Measurements from ENCODE around the gene APOE.
"Not testable (repeated sequence)": the region's sequence is repeated elsewhere in the genome, so short reads cannot be mapped to it uniquely, and the experiment has no call there.

The APOE gene

DNA sequence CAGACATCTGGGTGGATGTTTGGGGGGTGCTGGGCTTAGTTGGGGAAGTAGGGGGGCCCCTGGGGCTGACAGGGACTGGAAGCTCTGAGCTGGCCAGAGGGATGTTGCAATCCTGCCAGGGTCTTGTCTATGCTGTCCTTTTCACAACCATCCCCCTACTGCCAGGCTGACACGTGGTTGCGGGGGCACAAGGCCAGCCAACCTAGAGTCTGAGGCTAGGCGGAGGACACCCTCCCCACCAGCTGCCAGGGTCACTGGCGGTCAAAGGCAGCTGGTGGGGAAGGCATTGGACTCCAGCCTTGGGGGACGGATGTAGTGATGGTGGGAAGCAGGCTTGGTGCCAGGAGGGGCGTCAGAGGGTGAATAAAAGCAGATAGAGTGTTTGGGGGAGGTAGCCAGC, 7.3 kb downstream of the APOE start:
- no peak for DNase-seq

DNA sequence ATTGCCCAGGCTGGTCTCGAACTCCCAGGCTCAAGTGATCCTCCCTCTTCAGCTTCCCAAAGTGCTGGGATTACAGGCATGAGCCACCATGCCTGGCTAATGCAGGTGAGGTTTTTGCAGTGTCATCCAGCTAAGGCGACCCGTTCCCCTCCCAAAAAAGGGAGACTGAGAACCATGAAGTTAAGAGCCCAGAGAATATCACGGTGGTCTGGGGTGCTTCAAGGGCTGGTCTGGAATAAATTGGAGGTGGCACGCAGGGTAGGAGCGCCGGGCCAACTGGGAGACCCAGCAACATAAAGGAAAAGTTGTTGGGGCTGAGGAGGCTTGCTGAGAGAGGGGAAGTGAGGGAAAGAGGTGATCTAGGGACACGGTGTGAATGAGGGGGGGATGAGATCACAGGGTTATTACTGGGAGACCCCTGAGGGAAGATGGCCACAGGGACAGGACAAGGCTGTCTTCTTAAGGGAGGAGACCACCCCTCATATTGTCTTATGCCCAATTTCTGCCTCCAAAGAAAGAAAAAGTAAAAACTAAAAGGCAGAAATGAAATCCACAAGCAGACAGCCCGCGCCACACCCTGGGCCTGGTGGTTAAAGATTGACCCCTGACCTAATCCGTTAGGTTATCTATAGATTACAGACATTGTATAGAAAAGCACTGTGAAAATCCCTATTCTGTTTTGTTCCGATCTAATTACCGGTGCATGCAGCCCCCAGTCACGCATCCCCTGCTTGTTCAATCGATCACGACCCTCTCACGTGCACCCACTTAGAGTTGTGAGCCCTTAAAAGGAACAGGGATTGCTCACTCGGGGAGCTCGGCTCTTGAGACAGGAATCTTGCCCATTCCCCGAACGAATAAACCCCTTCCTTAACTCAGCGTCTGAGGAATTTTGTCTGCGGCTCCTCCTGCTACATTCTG, 8.2 kb downstream of the APOE start:
- DNase-seq, result not testable (repeated sequence)

DNA sequence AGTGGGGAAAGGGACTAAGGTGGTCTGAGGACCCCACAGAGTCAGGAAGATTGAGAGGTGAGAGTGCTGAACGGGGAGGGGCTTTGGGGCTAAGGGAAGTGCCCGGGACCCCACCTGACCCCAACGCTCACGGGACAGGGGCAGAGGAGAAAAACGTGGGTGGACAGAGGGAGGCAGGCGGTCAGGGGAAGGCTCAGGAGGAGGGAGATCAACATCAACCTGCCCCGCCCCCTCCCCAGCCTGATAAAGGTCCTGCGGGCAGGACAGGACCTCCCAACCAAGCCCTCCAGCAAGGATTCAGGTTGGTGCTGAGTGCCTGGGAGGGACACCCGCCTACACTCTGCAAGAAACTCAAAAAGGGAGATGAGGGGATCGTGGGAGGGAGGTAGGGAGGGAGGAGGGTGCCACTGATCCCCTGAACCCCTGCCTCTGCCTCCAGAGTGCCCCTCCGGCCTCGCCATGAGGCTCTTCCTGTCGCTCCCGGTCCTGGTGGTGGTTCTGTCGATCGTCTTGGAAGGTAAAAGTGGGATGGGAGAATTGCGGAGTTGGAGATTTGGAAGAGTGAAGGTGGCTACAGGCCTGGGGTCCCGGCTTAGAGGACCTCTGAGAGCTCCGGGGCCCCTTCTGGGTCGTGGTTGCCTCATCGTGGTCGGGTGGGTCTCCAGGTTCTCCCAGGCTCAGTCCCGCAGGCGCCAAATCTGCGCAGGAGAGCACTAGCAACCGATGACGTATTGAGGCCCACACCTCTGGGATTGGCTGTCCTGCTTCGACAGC, 9.0 kb downstream of the APOE start, which contains the start of gene APOC1:
Gene APOC1 (plus strand): TSS at position 176 of the 774 bp plus-strand sequence. CDS start 284 bp downstream, at position 460.
- DNase-seq, result peak; percentile 74 to 77

DNA sequence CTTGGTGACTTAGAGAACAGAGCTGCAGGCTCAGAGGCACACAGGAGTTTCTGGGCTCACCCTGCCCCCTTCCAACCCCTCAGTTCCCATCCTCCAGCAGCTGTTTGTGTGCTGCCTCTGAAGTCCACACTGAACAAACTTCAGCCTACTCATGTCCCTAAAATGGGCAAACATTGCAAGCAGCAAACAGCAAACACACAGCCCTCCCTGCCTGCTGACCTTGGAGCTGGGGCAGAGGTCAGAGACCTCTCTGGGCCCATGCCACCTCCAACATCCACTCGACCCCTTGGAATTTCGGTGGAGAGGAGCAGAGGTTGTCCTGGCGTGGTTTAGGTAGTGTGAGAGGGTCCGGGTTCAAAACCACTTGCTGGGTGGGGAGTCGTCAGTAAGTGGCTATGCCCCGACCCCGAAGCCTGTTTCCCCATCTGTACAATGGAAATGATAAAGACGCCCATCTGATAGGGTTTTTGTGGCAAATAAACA, 18.7 kb downstream of the APOE start:
- no peak for DNase-seq

DNA sequence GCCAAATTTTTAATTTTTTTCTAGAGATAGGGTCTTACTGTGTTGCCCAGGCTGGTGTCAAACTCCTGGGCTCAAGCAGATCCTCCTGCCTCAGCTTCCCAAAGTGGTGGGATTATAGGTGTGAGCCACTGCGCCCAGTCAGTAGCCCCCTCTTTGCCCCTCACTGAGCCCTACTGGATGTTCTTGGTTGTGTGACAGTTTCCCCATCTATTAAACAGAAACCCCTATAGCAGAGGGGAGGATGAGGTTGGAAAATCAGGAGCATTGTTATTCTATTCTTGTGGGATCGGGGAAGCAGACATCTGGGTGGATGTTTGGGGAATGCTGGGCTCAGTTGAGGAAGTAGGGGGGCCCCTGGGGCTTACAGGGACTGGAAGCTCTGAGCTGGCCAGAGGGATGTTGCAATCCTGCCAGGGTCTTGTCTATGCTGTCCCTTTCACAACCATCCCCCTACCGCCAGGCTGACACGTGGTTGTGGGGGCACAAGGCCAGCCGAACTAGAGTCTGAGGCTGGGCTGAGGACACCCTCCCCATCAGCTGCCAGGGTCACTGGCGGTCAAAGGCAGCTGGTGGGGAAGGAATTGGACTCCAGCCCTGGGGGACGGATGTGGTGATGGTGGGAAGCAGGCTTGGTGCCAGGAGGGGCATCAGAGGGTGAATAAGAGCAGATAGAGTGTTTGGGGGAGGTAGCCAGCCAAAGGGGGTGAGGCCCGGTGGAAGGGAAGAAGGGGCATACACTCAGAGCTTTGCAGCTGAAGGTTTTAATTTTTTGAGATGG, 19.7 kb downstream of the APOE start:
- DNase-seq, result no peak

DNA sequence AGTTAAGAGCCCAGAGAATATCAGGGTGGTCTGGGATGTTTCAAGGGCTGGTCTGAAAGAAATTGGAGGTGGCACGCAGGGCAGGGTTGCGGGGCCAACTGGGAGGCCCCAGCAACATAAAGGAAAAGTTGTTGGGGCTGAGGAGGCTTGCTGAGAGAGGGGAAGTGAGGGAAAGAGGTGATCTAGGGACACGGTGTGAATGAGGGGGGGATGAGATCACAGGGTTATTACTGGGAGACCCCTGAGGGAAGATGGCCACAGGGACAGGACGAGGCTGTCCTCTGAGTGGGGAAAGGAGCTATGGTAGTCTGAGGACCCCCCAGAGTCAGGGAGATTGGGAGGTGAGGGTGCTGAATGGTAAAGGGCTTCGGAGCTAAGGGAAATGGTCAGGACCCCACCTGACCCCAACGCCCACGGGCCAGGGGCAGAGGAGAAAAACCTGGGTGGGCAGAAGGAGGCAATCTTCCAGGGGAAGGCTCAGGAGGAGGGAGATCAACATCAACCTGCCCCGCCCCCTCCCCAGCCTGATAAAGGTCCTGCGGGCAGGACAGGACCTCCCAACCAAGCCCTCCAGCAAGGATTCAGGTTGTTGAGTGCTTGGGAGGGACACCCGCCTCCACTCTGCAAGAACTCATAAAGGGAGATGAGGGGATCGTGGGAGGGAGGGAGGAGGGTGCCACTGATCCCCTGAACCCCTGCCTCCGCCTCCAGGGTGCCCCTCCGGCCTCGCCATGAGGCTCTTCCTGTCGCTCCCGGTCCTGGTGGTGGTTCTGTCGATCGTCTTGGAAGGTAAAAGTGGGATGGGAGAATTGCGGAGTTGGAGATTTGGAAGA, 20.9 kb downstream of the APOE start:
- not testable (repeated sequence) for DNase-seq

DNA sequence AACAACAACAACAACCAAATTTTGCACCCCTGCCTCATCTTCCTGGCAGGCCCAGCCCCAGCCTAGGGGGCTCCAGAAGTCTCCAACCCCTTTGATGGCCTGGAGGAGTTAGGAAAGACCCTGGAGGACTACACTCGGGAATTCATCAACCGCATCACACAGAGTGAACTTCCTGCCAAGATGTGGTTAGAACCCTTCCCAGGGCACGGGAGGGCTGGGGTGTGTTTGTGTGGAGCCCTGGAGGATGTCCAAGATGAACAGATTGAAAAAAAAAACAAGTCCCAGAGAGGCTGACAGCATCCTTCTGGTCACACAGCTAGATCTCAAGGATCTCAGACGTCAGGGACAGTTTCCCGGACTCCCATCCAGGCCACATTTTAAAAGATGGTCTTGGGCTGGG, 22.1 kb downstream of the APOE start:
- no peak for DNase-seq

DNA sequence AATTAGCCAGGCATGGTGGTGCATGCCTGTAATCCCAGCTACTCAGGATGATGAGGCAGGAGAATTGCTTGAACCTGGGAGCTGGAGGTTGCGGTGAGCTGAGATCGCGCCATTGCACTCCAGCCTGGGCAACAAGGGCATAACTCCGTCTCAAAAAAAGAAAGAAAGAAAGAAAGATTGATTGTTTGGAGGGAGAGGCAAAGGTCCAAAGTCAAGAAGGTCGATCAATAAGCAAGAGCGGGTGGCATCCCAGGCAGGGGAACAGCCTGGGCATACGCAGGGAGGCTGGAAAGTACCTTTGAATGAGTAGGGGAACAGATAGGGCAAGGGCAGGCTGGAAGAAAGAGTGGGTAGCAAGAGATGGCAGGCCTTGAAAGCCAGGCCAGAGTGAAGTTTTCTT, 24.5 kb downstream of the APOE start:
- DNase-seq, result no peak

DNA sequence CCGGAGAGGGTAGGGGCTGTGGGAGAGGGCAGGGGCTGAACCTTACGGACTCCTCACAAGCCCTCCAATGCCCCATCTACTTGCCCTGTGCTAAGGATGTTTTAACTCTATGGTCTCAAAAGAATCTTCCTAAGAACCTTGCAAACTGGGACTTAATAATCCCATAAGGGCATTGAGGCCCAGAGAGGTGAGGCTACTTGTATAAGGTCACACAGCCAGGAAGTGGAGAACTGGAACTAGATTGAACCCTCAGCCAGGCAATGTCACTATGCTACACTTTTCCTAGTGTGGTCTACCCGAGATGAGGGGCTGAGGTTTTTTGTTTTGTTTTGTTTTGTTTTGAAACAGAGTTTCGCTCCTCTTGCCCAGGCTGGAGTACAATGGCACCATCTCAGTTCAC, 25.9 kb downstream of the APOE start:
- no peak for DNase-seq

DNA sequence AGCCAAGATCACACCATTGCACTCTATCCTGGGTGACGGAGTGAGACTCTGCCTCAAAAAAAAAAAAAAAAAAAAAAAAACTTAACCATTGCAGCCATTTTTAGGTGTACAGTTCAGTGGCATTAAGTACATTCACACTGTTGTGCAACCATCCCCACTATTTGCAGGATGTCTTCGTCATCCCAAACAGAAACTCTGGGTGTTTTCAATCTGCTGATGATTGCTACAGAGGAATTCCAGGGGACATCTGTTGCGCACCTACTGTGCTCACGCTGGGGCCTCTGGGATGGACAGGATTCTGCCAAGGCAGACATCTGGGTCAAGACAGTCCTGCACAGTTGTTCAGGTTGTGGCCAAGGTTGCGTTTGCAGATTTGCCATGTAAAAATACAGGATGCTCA, 34.1 kb downstream of the APOE start:
- no peak for DNase-seq

DNA sequence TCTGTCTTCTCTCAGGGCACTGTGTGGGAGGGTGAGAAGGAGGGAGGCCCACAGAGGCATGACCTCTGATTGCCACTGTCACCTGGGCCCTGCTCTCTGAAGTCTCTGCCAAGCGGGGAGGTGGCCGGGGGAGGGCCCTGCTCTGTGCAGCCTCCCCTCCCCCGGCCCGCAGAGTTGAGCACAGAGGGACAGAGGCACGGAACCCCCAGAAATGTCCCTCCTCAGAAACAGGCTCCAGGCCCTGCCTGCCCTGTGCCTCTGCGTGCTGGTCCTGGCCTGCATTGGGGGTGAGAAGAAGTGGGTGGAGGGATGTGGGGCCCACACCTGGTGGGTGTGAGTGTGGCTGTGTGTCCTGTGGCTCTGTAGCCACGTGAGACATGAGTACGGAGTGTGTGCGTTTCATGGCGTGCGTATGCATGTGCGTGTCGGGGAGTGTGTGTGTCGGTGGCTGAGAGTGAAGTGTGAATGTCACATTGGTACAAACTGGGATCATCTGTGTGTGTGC, 36.5 kb downstream of the APOE start, which contains the start of gene APOC4:
Gene APOC4 (plus strand): TSS at position 171 of the 505 bp plus-strand sequence. CDS start 41 bp downstream, at position 212.
- no peak for DNase-seq

DNA sequence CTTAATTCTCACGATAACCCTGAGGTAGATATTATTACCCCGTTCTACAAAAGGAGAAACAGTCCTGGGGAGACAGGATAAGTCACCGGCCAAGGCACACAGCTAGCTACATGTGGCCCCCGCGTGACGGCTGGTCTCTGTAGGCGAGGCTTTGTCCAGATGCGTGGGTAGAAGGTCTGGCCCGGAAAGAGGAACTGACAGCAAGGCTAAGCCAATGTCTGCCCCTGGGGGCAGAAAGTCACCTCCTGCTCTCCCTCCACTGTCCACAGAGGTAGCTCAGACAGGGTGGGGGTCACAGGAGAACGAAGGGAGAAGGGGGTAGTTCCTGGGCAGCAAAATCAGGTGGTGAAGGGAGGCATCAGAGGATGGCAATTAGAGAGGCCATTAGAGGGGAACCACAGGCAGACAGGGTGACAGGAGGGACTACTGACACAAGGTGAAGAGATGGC, 38.2 kb downstream of the APOE start:
- no peak for DNase-seq

DNA sequence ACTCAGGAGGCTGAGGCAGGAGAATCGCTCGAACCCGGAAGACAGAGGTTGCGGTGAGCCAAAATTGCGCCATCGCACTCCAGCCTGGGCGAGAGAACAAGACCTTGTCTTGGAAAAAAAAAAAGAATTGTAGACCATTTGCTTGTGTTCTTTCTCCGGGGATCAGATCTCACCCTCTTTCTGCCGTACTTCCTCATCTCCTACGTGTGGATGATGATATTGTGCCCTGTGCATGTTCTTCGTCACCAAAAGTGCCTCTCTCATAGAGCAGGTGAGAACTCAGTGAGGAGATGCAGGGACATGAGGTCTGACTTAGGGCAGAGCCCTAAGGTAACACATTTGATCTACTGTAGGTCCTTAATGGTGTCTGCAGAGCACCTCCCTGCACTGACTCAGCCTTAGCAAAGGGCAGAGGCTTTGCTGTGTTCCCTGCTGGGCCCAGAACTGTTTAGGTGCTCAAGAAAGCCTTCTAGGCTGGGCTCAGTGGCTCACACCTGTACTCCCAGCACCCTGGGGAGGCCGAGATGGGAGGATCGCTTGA, 41.5 kb downstream of the APOE start:
- no peak for DNase-seq

DNA sequence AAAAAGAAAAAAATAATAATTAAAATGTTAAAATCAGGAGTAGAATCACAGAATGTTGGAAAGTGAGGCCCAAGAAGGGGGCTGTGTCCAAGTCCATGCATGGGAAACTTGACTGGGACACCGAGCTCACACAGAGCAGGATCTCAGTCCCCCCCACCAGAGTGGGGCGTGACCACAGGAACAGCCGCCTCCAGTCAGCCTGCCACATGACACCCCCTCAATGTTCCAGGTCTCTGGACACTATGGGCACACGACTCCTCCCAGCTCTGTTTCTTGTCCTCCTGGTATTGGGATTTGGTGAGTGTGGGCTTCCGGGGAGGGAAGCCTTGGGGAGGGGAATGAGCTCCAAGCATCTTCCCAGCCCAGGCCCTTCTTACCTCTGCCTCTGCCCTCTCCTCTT, 42.6 kb downstream of the APOE start:
- no peak for DNase-seq

DNA sequence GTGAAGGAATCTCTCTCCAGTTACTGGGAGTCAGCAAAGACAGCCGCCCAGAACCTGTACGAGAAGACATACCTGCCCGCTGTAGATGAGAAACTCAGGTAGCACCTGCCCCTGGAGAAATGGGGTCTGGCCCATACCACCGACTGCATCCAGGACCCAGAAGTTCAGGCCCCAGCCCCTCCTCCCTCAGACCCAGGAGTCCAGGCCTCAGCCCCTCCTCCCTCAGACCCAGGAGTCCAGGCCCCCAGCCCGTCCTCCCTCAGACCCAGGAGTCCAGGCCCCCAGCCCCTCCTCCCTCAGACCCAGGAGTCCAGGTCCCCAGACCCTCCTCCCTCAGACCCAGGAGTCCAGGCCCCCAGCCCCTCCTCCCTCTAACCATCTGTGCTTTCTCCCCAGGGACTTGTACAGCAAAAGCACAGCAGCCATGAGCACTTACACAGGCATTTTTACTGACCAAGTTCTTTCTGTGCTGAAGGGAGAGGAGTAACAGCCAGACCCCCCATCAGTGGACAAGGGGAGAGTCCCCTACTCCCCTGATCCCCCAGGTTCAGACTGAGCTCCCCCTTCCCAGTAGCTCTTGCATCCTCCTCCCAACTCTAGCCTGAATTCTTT, 43.3 kb downstream of the APOE start:
- no peak for DNase-seq

DNA sequence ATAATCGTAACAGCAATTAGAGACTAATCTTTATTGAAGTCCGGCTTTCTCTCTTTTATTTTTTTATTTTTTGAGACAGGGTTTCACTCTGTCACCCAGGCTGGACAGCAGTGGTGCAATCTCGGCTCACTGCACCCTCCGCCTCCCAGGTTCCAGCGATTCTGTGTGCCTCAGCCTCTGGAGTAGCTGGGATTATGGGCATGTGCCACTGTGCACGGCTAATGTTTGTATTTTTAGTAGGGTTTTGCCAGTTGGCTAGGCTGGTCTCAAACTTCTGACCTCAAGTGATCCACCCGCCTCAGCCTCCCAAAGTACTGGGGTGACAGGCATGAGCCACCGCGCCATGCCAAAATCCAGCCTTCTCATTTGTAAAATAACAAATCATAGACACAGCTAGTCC, 44.0 kb downstream of the APOE start:
- no peak for DNase-seq

DNA sequence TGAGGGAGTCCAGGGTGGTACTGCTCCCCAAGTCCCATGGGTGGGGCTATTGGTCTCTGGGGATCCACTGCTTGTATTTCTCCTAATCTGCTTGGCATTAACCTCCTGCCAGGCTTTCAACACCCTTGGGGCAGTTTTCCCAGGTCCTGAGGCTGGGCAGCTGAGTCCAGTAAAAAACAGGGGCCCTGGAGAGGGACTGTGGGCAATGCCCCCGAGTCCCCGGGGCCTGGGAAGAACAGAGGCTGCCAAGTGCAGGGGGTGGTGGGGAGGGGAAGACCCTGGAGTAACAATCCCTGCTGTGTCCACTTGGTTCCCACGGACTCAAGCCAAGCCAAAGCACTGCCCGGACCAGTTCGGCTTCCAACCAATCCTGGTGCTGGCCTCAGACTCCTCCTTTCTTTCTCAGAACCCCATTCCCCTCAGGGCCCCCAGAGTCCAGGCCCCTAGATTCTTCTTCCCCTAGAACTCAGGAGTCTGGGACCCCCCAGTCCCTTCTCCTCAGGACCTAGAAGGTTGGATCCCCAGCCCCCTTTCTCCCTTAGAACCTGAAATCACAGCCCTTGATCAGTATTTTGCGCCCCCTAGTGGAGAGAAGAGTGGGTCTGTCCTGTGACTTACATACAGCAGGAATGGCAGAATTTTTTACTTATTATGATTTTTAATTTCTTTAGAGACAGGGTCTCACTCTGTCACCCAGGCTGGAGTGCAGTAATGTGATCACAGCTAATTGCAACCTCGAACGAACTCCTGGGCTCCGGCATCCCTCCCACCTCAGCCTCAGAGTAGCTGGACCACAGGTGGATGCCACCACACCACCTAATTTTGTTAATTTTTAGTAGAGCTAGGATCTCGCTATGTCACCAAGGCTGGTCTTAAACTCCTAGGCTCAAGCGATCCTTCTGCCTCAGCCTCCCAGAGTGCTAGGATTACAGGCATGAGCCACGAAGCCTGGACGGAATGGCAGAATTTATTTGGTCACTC, 45.9 kb downstream of the APOE start:
- DNase-seq, result peak; percentile 67 to 73

DNA sequence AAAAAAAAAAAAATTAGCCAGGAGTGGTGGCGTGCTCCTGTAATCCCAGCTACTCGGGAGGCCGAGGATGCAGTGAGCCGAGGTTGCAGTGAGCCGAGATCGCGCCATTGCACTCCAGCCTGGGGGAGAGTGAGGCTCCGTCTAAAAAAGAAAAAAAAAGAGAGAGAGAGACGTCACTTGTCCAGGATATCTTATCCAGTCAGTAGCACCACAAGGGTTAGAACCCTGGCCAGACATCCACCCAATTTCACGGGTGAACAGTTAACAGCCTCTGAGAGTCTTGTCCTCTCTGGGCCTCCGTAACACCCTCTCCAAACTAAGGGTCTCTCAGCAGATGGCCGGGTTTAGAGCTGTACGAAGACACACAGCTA, 48.7 kb downstream of the APOE start:
- DNase-seq, result no peak

DNA sequence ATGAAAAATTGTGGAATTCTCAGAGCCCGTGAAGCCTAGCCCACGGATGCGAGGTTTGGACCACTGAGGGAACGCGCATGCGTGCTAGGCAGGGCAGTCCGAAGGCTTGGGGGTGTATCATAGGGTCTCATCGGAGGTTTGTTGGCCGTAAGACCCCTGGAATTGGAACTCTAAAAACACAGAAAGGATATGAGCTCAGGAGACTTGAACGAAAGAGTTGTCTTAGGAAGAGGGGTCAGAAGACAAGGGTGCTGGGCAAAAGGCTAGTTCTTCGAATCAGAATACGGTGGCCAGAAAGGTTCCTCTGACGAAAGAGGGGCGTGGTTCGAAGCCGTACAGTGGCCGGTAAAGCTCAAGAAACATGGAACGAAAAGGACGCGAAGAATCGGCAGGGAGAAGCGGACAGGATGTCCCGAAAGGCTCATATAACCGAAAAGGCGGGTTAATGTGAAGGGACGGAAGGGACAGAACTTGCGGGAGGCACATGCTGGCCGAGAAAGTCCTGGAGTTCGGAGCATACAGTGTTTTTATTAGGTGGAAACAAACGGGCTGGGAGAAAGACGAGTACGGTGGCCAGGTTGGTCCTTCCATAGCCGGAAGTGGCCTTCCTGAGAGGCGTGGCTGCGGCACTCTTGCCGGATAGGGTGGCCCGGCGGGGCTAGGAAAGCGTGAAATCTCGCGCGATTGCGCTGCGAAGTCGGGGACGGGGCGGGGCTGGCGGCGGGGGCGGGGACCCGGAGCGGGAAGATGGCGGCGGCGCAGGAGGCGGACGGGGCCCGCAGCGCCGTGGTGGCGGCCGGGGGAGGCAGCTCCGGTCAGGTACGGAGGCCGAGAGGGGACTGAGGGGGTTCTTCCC, 49.3 kb downstream of the APOE start, which contains the start of gene CLPTM1:
Gene CLPTM1 (plus strand): TSS at position 732 of the 856 bp plus-strand sequence. CDS start 16 bp downstream, at position 748.
- DNase-seq, result peak; percentile 88 to 93

Measured in SHP77 (cell line).